HUES64 (cell line): ENCODE data around the gene APOA5. TPM values are rescaled to one million over a fixed set of nuclear protein-coding genes. Genes with fewer than 3 reads are reported as not detected.
"Not testable (repeated sequence)": the region's sequence is repeated elsewhere in the genome, so short reads cannot be mapped to it uniquely, and the experiment has no call there.

Experiments
- H3K27ac ChIP-seq: 2 replicates; pipeline ENCODE4 v1.7.0; 2013; ENCODE audit warnings: low read depth, low read length, inconsistent platforms
- H3K27me3 ChIP-seq: 2 replicates; pipeline ENCODE4 v1.6.1; 2013; ENCODE audit warnings: mild to moderate bottlenecking, low read length; ENCODE audit not compliant: insufficient read depth
- H3K36me3 ChIP-seq: 2 replicates; pipeline ENCODE4 v1.6.1; 2013; ENCODE audit warnings: mild to moderate bottlenecking, low read length; ENCODE audit not compliant: insufficient read depth
- H3K4me1 ChIP-seq: 2 replicates; pipeline ENCODE4 v1.6.1; 2013; ENCODE audit warnings: mild to moderate bottlenecking, low read length, moderate library complexity; ENCODE audit not compliant: insufficient read depth
- H3K4me3 ChIP-seq: 2 replicates; pipeline ENCODE4 v1.5.1; 2013; ENCODE audit warnings: mild to moderate bottlenecking, low read length, moderate library complexity
- H3K9ac ChIP-seq: 2 replicates; pipeline ENCODE4 v1.6.1; 2013; ENCODE audit warnings: mild to moderate bottlenecking, low read depth, low read length
- H3K9me3 ChIP-seq: 2 replicates; pipeline ENCODE4 v1.6.1; 2013; ENCODE audit warnings: low read depth, low read length; ENCODE audit not compliant: insufficient read depth
- WGBS: fragments of 150-250, 120-280 bp; methylation state at CpG from one replicate; pipeline ENCODE4 v1.1.7; 2013; ENCODE audit warnings: missing lambda C conversion rate; 5-methylcytosine and 5-hydroxymethylcytosine counted together
- polyA plus RNA-seq, 2 experiments: library from polyadenylated mRNA; stranded (reverse); fragments of 50-300 nt; gene quantifications; one replicate each; pipeline ENCODE4 v1.2.3, GENCODE V29; 2013

The APOA5 gene
- polyA plus RNA-seq (2013, experiment 1 of 2) = not detected
- not detected for polyA plus RNA-seq (2013, experiment 2 of 2)

- 92% methylated on average over 7 of the region's 7 CpGs for WGBS
- no peak within 1 kb of the TSS for H3K27ac ChIP-seq
- no peak within 1 kb of the TSS for H3K9ac ChIP-seq
- no peak within 1 kb of the TSS for H3K4me3 ChIP-seq
- H3K27me3 ChIP-seq = peaks cover 18% of the 10 kb centered on the region; the same call in 1 of the 2 replicates
- no peaks in the 10 kb centered on the region for H3K9me3 ChIP-seq
- H3K4me1 ChIP-seq = peaks cover 4% of the 10 kb centered on the region
- peaks cover 1% of the 10 kb centered on the region for H3K36me3 ChIP-seq
These were observed at the start of gene APOA5 for GRCh38 chr11:116791813-116792143. Gene APOA5, minus strand, starts transcription at chr11:116791879. Its CDS starts 19 bp downstream, at chr11:116791860.

GRCh38 chr11:116840746-116841296 lies 49.1 kb upstream of the APOA5 start:
- Histone ChIP-seq H3K4me3 (no peak overlapping the region), H3K4me1 (peaks cover 5% of the 10 kb centered on the region; the same call in 1 of the 2 replicates), H3K9me3 (no peaks in the 10 kb centered on the region), H3K36me3 (peaks cover 26% of the 10 kb centered on the region), H3K9ac (no peak overlapping the region), H3K27me3 (no peaks in the 10 kb centered on the region), H3K27ac (no peak overlapping the region)
- 79% methylated on average over 9 of the region's 9 CpGs for WGBS

GRCh38 chr11:116840224-116840745 lies 48.6 kb upstream of the APOA5 start:
- no peaks in the 10 kb centered on the region for H3K9me3 ChIP-seq
- no peak overlapping the region for H3K27ac ChIP-seq
- WGBS = 79% methylated on average over 6 of the region's 6 CpGs
- peaks cover 3% of the 10 kb centered on the region for H3K27me3 ChIP-seq
- peaks cover 20% of the 10 kb centered on the region for H3K36me3 ChIP-seq
- no peak overlapping the region for H3K9ac ChIP-seq
- no peak overlapping the region for H3K4me3 ChIP-seq
- H3K4me1 ChIP-seq = peaks cover 5% of the 10 kb centered on the region; the same call in 1 of the 2 replicates

- Histone ChIP-seq H3K9ac (no peak overlapping the region), H3K4me3 (no peak overlapping the region), H3K27me3 (peaks cover 7% of the 10 kb centered on the region), H3K4me1 (peaks cover 5% of the 10 kb centered on the region; the same call in 1 of the 2 replicates), H3K36me3 (peaks cover 5% of the 10 kb centered on the region), H3K9me3 (no peaks in the 10 kb centered on the region), H3K27ac (no peak overlapping the region)
- 90% methylated on average over 6 of the region's 6 CpGs for WGBS
These were observed 46.8 kb upstream of the APOA5 start for GRCh38 chr11:116838321-116839084.

- Histone ChIP-seq H3K4me1 (peaks cover 5% of the 10 kb centered on the region; the same call in 1 of the 2 replicates), H3K27me3 (peaks cover 7% of the 10 kb centered on the region), H3K9ac (no peak within 1 kb of the TSS), H3K36me3 (no peaks in the 10 kb centered on the region), H3K9me3 (no peaks in the 10 kb centered on the region), H3K4me3 (no peak within 1 kb of the TSS), H3K27ac (peak within 1 kb of the TSS; percentile 28; the same call in 1 of the 2 replicates)
- 76% methylated on average over 15 of the region's 19 CpGs for WGBS
These were observed 45.8 kb upstream of the APOA5 start, which contains the start of gene APOA1 for GRCh38 chr11:116837231-116838091. Gene APOA1, minus strand, starts transcription at chr11:116837622. Its CDS starts 235 bp downstream, at chr11:116837387.

GRCh38 chr11:116836632-116836991 lies 44.9 kb upstream of the APOA5 start:
- Histone ChIP-seq H3K27ac (no peak overlapping the region), H3K4me3 (no peak overlapping the region), H3K9ac (no peak overlapping the region), H3K9me3 (no peaks in the 10 kb centered on the region), H3K4me1 (peaks cover 5% of the 10 kb centered on the region; the same call in 1 of the 2 replicates), H3K27me3 (peaks cover 7% of the 10 kb centered on the region), H3K36me3 (no peaks in the 10 kb centered on the region)
- 94% methylated on average over 7 of the region's 7 CpGs for whole genome bisulfite sequencing

- Histone ChIP-seq H3K27ac (no peak overlapping the region), H3K4me1 (peaks cover 5% of the 10 kb centered on the region; the same call in 1 of the 2 replicates), H3K4me3 (peak overlapping the region; percentile 53)
These were observed 44.3 kb upstream of the APOA5 start for GRCh38 chr11:116835791-116836631.

GRCh38 chr11:116835042-116835772 lies 43.5 kb upstream of the APOA5 start:
- H3K4me3 ChIP-seq = peak overlapping the region; percentile 53
- WGBS = 57% methylated on average over 28 of the region's 28 CpGs

More at GRCh38 chr11:116835791-116836631, 44.3 kb upstream of the APOA5 start:
- Histone ChIP-seq H3K27me3 (peaks cover 7% of the 10 kb centered on the region), H3K9me3 (no peaks in the 10 kb centered on the region), H3K36me3 (no peaks in the 10 kb centered on the region), H3K9ac (peak overlapping the region; percentile 45)
- 16% methylated on average over 57 of the region's 57 CpGs for WGBS

GRCh38 chr11:116834535-116835041 lies 42.9 kb upstream of the APOA5 start:
- not testable (repeated sequence) for H3K4me3 ChIP-seq, H3K9me3 ChIP-seq, H3K4me1 ChIP-seq, H3K36me3 ChIP-seq, H3K9ac ChIP-seq, H3K27me3 ChIP-seq, H3K27ac ChIP-seq
- 78% methylated on average over 13 of the region's 13 CpGs for WGBS

More at GRCh38 chr11:116835042-116835772, 43.5 kb upstream of the APOA5 start:
- Histone ChIP-seq H3K36me3 (no peaks in the 10 kb centered on the region), H3K27me3 (peaks cover 7% of the 10 kb centered on the region), H3K9ac (peak overlapping the region; percentile 45), H3K4me1 (peaks cover 5% of the 10 kb centered on the region; the same call in 1 of the 2 replicates), H3K27ac (no peak overlapping the region), H3K9me3 (no peaks in the 10 kb centered on the region)
